ENCODE data around the gene CACNA1H. TPM values are rescaled to one million over a fixed set of nuclear protein-coding genes. Genes with fewer than 3 reads are reported as not detected.
"Not testable (repeated sequence)": the region's sequence is repeated elsewhere in the genome, so short reads cannot be mapped to it uniquely, and the experiment has no call there.

Gene CACNA1H
- total RNA-seq, 1 donor from 2014 or later: 42.8 TPM

DNA sequence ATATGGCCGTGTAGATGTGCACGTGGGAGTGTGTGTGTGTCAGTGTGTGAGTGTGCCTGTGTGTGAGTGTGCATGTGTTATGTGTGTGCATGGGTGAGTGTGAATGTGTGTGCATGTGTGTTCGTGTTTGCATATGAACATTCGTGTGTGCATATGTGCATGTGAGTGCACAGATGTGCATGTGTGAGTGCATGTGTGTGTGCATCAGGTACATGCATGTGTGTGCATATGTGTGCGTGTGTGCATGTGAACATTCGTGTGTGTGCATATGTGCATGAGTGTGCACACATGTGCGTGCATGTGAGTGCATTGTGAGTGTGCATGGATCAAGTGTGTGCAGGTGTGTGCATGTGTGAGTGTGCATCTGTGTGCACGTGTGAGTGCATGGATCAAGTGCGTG, 85.1 kb downstream of the CACNA1H start:
- H3K27me3 Mint-ChIP-seq: peaks cover 11% of the 10 kb centered on the region
- no peaks in the 10 kb centered on the region for H3K9me3 Mint-ChIP-seq (ENCODE audit: low read depth)
- no peak for DNase-seq (ENCODE audit: low spot score, unreplicated experiment)
- TF ChIP-seq, protein P1, sequence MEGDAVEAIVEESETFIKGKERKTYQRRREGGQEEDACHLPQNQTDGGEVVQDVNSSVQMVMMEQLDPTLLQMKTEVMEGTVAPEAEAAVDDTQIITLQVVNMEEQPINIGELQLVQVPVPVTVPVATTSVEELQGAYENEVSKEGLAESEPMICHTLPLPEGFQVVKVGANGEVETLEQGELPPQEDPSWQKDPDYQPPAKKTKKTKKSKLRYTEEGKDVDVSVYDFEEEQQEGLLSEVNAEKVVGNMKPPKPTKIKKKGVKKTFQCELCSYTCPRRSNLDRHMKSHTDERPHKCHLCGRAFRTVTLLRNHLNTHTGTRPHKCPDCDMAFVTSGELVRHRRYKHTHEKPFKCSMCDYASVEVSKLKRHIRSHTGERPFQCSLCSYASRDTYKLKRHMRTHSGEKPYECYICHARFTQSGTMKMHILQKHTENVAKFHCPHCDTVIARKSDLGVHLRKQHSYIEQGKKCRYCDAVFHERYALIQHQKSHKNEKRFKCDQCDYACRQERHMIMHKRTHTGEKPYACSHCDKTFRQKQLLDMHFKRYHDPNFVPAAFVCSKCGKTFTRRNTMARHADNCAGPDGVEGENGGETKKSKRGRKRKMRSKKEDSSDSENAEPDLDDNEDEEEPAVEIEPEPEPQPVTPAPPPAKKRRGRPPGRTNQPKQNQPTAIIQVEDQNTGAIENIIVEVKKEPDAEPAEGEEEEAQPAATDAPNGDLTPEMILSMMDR (IDR thresholded peaks at IDR 0.05; ENCODE audit: unreplicated experiment): no peak
- H3K4me1 Mint-ChIP-seq (ENCODE audit: low read depth): no peaks in the 10 kb centered on the region
- no peak overlapping the region for H3K27ac Mint-ChIP-seq
- no peaks in the 10 kb centered on the region for H3K36me3 Mint-ChIP-seq (ENCODE audit: insufficient read depth)
- no peak overlapping the region for H3K4me3 Mint-ChIP-seq (ENCODE audit: low read depth)

DNA sequence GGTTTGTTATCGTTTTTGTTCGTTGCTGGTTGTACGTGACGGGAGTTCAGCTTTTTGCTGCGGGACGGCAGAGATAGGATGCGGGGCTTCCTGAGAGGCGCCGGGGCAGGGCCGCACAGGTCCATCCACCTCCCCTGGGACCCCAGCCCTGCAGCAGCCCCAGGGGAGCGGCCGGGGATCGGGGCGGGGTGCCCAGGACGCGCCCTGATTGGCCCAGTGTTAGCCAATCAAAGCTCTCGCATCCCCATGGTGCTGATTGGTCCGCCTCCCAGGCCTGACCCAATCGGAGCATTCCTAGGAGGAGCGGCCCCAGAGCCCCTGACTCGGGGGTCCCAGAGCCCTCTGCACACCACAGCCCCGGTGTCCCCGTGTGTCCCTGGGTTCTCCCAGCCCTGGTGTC, 86.0 kb downstream of the CACNA1H start:
- DNase-seq (ENCODE audit: low spot score, unreplicated experiment); H3K9me3 Mint-ChIP-seq (ENCODE audit: low read depth); H3K27ac Mint-ChIP-seq; H3K4me1 Mint-ChIP-seq (ENCODE audit: low read depth); H3K4me3 Mint-ChIP-seq (ENCODE audit: low read depth); H3K36me3 Mint-ChIP-seq (ENCODE audit: insufficient read depth): not testable (repeated sequence)
- H3K27me3 Mint-ChIP-seq: peaks cover 11% of the 10 kb centered on the region

DNA sequence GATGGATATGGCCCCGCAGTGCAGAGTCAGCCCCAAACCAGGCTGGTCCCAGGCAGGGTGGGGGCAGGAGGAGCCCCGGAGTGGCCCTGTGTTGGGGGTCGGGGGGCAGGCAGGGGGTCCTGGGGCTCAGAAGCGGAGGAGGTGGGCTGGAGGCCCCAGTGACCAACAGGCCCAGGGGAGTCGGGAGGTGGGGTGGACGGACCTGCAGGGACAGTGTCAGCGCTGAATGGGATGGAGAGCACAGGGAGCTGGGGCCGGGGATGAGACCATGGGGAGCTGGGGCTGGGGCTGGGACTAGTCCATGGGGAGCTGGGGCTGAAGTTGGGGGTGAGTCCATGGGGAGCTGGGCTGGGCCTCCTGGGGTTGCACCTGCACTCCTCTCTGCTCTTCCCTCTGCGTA, 86.7 kb downstream of the CACNA1H start:
- H3K4me3 Mint-ChIP-seq (ENCODE audit: low read depth); DNase-seq (ENCODE audit: low spot score, unreplicated experiment); H3K27ac Mint-ChIP-seq; H3K36me3 Mint-ChIP-seq (ENCODE audit: insufficient read depth); H3K9me3 Mint-ChIP-seq (ENCODE audit: low read depth); H3K4me1 Mint-ChIP-seq (ENCODE audit: low read depth): not testable (repeated sequence)
- peaks cover 11% of the 10 kb centered on the region for H3K27me3 Mint-ChIP-seq

DNA sequence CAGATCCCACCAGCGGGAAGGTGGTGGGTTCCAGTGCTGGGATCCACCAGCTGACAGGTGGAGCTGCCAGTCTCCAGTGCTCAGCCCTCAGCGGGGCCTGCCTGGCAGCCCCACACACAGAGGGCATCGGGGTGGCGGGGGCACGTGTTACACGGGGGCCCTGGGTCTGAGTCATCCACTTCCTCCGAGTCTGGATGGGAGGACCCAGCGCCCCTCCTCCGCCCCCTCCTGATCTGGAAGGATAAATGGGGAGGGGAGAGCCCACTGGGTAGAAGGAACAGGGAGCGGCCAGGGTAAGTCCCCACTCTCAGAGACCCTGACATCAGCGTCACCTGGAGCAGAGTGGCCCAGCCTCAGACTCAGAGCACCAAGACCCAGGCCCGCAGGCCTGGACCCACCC, 87.5 kb downstream of the CACNA1H start, which contains the start of gene TPSAB1:
Gene TPSAB1 (plus strand): TSS at position 270 of the 400 bp plus-strand sequence. CDS start 234 bp downstream, outside the sequence.
- H3K27ac Mint-ChIP-seq; H3K4me1 Mint-ChIP-seq (ENCODE audit: low read depth); H3K4me3 Mint-ChIP-seq (ENCODE audit: low read depth); H3K9me3 Mint-ChIP-seq (ENCODE audit: low read depth); H3K36me3 Mint-ChIP-seq (ENCODE audit: insufficient read depth); DNase-seq (ENCODE audit: low spot score, unreplicated experiment): not testable (repeated sequence)
- peaks cover 14% of the 10 kb centered on the region for H3K27me3 Mint-ChIP-seq

DNA sequence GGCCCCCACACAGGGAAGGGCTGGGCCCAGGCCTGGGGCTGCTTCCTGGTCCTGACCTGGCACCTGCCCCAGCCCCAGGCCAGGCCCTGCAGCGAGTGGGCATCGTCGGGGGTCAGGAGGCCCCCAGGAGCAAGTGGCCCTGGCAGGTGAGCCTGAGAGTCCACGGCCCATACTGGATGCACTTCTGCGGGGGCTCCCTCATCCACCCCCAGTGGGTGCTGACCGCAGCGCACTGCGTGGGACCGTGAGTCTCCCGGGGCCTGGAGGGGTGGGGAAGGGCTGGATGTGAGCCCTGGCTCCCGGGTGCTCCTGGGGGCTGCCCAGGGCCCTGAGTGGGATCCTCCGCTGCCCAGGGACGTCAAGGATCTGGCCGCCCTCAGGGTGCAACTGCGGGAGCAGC, 88.2 kb downstream of the CACNA1H start:
- H3K9me3 Mint-ChIP-seq (ENCODE audit: low read depth); H3K36me3 Mint-ChIP-seq (ENCODE audit: insufficient read depth); H3K27ac Mint-ChIP-seq; H3K4me1 Mint-ChIP-seq (ENCODE audit: low read depth); H3K4me3 Mint-ChIP-seq (ENCODE audit: low read depth); DNase-seq (ENCODE audit: low spot score, unreplicated experiment): not testable (repeated sequence)
- H3K27me3 Mint-ChIP-seq: peaks cover 14% of the 10 kb centered on the region

DNA sequence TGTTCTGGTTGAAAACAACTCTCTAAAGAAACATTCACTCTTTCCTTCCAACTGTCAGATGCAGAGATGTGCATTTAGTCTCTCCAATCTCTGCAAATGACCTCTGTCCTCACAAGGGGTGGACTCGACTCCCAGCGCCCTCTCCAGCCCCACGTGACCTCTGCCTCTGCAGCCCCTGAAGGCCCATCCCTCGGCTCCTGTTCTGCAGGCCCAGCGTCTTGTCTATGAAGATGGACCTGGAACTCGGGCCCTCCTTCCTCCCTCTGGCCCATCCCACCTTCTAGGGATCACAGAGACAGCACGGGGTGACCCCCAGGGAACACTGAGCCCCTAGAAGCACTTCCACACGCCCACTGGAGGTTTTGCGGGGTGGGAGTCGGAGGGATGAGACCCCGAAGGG, 90.5 kb downstream of the CACNA1H start:
- not testable (repeated sequence) for H3K9me3 Mint-ChIP-seq (ENCODE audit: low read depth); DNase-seq (ENCODE audit: low spot score, unreplicated experiment); H3K36me3 Mint-ChIP-seq (ENCODE audit: insufficient read depth); H3K4me3 Mint-ChIP-seq (ENCODE audit: low read depth); H3K4me1 Mint-ChIP-seq (ENCODE audit: low read depth); H3K27ac Mint-ChIP-seq
- peaks cover 26% of the 10 kb centered on the region for H3K27me3 Mint-ChIP-seq

DNA sequence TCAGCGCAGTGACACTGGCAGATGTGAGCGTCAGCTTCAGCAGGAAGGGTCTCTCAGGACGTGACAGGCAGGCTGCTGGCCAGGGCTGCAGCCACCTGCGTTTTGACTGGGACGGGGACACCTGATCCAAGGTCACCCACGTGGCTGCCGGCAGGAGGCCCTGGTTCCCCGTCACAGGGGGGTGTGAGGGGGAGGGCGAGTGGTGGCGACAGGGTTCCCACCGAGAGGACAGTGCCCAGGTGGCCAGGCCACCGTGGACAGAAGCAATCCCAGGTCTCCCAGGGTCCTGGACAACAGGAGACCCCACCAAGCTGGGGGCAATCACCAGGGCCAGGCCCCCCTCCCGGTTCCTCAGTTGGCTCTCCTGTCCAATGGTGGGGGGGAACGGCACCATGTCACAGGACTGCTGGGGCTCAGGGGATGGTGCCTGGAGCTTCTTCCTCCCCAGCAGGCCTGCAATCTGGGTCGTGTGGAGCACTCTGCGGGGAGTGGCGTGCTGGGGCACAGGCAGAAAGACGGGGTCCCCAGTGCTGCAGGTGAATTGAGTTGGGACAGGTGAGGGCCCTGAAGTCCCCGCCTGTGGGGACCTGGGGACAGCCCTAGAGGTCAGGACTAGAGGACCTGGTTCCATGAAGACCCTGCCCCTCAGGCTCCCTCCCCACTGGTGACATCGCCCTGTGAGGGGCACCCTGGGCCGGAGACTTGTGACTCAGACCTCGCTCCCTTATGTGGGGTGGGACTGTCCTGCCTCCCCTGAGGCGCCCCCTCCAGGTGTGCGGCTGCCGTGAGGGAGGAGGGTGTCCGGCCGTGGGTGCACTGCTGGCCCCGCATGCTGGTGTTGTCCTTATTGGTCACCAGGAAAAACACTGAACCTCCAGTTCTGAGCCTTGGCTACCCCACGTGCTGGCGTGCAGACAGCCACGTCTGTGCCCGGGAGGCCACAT, 91.3 kb downstream of the CACNA1H start:
- not testable (repeated sequence) for H3K4me3 Mint-ChIP-seq (ENCODE audit: low read depth); DNase-seq (ENCODE audit: low spot score, unreplicated experiment); H3K9me3 Mint-ChIP-seq (ENCODE audit: low read depth); H3K36me3 Mint-ChIP-seq (ENCODE audit: insufficient read depth); H3K4me1 Mint-ChIP-seq (ENCODE audit: low read depth); H3K27ac Mint-ChIP-seq
- peaks cover 21% of the 10 kb centered on the region for H3K27me3 Mint-ChIP-seq

DNA sequence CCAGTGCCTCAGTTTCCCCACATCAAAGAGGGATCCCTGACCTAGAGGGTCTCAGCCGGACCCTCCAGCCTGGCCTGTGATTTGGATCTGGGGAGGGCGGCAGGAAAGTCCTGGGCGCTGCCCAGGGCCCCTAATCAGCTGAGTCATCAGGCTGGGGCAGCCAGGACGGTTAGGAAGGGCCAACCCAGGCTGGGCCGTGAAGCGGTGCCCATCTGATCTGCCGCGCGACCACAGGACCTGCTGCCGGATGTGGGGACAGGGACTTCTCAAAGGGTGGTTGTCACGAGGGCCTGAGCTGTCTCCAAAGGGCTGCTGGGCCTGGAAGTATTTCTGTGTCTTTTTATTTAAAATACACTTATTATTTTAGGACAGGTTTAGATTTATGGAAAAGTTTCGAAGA, 92.0 kb downstream of the CACNA1H start:
- TF ChIP-seq, protein P1 (IDR thresholded peaks at IDR 0.05; ENCODE audit: unreplicated experiment): no peak
- peaks cover 2% of the 10 kb centered on the region for H3K4me1 Mint-ChIP-seq (ENCODE audit: low read depth)
- peaks cover 21% of the 10 kb centered on the region for H3K27me3 Mint-ChIP-seq
- no peak for DNase-seq (ENCODE audit: low spot score, unreplicated experiment)
- H3K27ac Mint-ChIP-seq: no peak overlapping the region
- no peak overlapping the region for H3K4me3 Mint-ChIP-seq (ENCODE audit: low read depth)
- H3K9me3 Mint-ChIP-seq (ENCODE audit: low read depth): no peaks in the 10 kb centered on the region
- no peaks in the 10 kb centered on the region for H3K36me3 Mint-ChIP-seq (ENCODE audit: insufficient read depth)

All from progenitor cell of endocrine pancreas (in vitro differentiated cells).